Smooth muscle cell of the brain vasculature (primary cell): Measurements from ENCODE around the gene ZMIZ1.

Experiments
- DNase-seq: peaks from one replicate; pipeline ENCODE4 v3.0.0-alpha.2; 2012; ENCODE audit warnings: low read depth, low spot score

ZMIZ1 gene

DNA sequence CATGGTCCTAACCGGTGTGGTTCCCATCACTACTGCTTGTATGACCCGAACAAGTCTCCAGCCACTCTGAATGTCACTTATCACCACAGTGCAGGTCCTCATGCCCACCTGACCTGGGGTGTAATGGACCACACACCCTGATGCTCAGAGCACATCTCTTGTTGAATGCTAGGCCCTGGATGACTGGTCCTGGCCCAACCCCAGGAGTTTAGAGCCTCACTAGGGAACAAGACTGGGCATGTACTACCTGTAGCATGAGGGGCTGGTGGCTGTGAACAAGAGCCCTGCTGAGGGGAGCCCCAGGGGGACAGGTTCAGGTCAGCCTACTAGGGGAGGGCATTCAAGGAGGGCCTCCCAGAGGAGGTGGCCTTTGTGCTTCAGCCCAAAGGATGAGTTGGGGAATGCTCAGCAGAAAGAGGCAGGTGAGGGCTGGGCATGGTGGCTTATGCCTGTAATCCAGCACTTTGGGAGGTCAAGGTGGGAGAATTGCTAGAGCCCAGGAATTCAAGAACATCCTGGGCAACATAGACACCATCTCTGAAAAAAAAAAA, 31.2 kb downstream of the ZMIZ1 start:
- DNase-seq, result no peak

- no peak for DNase-seq
These were observed 32.0 kb downstream of the ZMIZ1 start for GRCh38 chr10:79100771-79101170.

- DNase-seq, result no peak
These were observed 33.1 kb downstream of the ZMIZ1 start for GRCh38 chr10:79101560-79102497.

DNA sequence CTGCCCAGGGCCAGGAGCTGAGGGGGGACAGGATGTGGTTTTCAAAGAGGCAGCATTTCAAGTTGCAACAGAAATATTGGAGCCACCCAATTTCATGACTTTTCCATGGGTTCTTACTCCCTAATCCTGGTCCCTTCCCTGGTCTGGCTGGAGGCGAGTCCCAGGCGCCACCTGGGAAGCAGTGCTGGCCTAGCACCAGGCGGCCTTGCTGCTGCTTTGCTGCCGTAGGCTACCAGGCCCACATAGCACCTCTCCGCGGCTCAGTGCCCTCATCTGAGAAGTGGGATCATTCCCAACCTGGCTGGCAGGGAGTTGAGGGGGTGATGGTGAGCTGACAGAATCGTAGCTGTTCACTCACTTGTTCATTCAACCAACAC, 33.7 kb downstream of the ZMIZ1 start:
- no peak for DNase-seq

GRCh38 chr10:79103129-79103528, 34.4 kb downstream of the ZMIZ1 start:
- DNase-seq, result no peak

GRCh38 chr10:79103585-79103984, 34.8 kb downstream of the ZMIZ1 start:
- no peak for DNase-seq

GRCh38 chr10:79105150-79105739, 36.5 kb downstream of the ZMIZ1 start:
- DNase-seq, result no peak

DNA sequence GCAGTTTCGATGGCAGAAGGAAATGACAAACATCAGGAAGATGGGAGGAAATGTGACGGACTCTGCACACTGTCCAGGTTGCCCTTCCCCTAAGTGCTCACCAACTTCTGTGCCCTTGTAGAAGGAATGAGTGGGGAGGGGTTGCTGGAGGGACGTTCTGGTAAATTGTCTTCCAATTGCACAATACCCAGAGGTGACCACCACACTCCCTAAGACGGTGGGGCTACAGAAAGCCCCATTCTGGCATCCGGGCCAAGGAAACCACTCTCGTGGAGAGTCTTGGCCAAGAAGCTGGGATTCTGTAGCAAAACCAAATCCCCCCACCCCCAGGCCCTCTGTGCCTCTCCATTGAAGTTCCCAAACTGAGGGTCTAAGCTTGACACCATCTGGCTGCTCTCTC, 37.1 kb downstream of the ZMIZ1 start:
- no peak for DNase-seq

DNA sequence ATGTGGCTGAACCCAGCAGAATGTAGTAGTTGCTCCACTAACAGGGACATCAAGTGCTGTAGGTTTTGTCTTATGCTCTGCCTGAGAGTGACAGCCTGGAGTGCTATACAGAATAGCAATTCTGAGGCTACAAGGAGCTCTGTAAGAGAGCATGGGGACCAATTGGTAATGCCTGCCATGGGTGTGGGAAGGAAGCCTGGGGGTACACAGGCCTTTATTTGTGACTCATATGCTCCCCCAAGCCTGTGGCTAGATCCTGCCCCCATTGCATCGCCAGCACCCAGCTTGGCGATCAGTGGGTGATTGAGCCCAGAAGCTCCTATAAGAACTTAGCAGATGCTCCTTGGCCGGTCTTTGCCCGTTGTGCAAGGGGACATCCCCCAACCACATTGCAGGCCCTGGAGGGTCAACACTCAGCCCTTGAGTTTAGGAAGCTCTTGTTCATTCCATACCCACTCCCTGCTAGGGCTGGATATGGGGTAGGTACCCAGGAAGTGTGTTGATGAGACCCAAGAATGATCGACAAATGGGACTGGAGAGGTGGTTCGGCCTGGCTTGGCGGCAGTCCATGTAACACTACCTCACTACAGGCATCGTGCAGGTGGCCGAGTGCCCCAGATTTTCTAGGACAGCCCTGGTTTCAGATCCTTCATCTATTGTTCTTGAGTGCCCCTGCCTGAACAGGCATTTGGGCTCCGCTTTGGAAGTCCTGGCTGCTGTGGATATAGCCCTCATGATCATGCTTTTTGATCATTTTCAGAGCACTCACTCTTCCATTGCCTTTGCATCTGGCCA, 37.7 kb downstream of the ZMIZ1 start:
- no peak for DNase-seq

GRCh38 chr10:79107736-79108264, 39.0 kb downstream of the ZMIZ1 start:
- no peak for DNase-seq

GRCh38 chr10:79108728-79109127, 40.0 kb downstream of the ZMIZ1 start:
- DNase-seq, result no peak

GRCh38 chr10:79111427-79111826, 42.7 kb downstream of the ZMIZ1 start:
- DNase-seq, result no peak

- DNase-seq, result no peak
These were observed 43.3 kb downstream of the ZMIZ1 start for GRCh38 chr10:79111846-79112614.

GRCh38 chr10:79112881-79113431, 44.2 kb downstream of the ZMIZ1 start:
- DNase-seq, result no peak

- no peak for DNase-seq
These were observed 45.1 kb downstream of the ZMIZ1 start for GRCh38 chr10:79113827-79114226.

DNA sequence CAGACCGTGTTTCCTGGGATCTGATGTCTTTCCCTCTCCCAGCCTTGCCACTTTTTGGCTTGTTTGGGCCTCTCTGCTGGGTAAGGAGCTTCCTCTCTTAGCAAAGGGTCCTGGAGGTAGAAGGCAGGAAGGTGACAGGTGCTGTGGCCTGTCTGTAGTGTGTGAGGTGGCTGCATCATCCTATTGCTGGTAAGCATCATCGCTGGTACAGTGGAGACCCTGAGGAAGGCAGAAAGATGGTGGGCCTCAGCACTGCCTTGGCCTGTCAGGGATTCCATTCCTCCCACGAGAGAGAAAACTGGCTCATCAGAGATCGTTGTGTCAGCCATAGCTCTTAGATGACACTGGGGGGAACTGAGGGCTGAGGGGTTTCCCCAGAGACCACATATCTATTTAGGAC, 46.5 kb downstream of the ZMIZ1 start:
- DNase-seq, result no peak

- DNase-seq, result no peak
These were observed 47.6 kb downstream of the ZMIZ1 start for GRCh38 chr10:79116368-79116767.

GRCh38 chr10:79116801-79117723, 48.3 kb downstream of the ZMIZ1 start:
- no peak for DNase-seq
